Erythroblast (primary cell): ENCODE data around the gene IER3IP1.

Experiments
- GATA1 ChIP-seq: IDR thresholded peaks from 2 replicates; pipeline ENCODE4 v1.6.1; 2011; ENCODE audit warnings: low read depth, mild to moderate bottlenecking, control low read depth, low read length, moderate library complexity
- POLR2A ChIP-seq: IDR thresholded peaks from 2 replicates; pipeline ENCODE4 v1.6.1; 2011; ENCODE audit warnings: mild to moderate bottlenecking, low read length

DNA sequence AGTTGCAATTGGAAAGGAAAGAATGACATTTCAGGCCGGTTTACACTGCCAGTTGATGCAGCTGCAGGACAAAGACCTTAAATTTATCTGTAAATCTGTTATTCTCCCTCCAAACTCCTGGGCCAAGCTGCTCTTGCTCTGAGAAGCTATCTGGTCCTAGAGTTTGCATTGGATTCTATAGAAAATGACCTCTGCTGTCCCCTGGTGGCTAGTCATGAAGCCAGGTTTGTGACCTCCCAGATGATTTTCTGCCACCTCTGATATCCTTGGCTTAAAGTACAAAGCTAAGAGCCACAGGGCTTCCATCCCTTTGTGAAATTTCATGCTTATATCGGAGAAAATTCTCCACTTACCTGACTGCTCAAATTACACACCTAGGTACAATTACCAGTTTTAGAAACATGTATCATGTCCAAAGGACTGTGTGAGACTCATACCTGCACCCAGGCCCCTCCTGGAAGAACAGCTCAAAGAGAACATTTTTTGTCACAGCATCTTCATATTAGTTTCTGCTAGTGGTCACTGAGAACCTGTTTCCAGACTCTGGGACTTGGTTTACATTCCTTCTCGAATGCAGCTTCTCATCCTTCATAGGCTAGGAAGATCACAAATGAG is 28.9 kb upstream of the IER3IP1 start:
- TF ChIP-seq POLR2A = no peak
- no peak for TF ChIP-seq GATA1
